GM10266 (cell line): ENCODE measurements around the gene ZNF32.
A peak's percentile ranks its signal among the peaks of the same experiment; 100 is the strongest.

Experiments
- DNase-seq: peaks from one replicate; pipeline ENCODE4 v3.0.0; 2012; ENCODE audit errors: extremely low spot score
- CTCF ChIP-seq: IDR thresholded peaks from 2 replicates; pipeline ENCODE4 v1.5.1; 2012; ENCODE audit warnings: mild to moderate bottlenecking, low read depth; ENCODE audit not compliant: control insufficient read depth, insufficient read depth; ENCODE audit errors: missing control alignments

Gene ZNF32

GRCh38 chr10:43598446-43598845 is 50.2 kb downstream of the ZNF32 start:
- TF ChIP-seq CTCF = no peak
- DNase-seq = no peak

GRCh38 chr10:43596546-43596945 is 52.1 kb downstream of the ZNF32 start:
- TF ChIP-seq CTCF = no peak
- DNase-seq = no peak

- no peak for TF ChIP-seq CTCF
- DNase-seq = no peak
Measured at GRCh38 chr10:43595739-43596298, 52.9 kb downstream of the ZNF32 start.

GRCh38 chr10:43594944-43595589 is 53.6 kb downstream of the ZNF32 start:
- peak; percentile 68 for DNase-seq
- TF ChIP-seq CTCF = no peak
